DND-41 (cell line): Measurements from ENCODE around the gene SELENOK.

ENCODE experiments used
- ATAC-seq: fragments of 200-7000 bp; cut with Tn5 transposase; 3 replicates; pipeline ENCODE4 v1.9.1; 2021; ENCODE audit warnings: low read depth; ENCODE audit not compliant: insufficient read depth
- DNase-seq: peaks from one replicate; pipeline ENCODE4 v3.0.0-alpha.2; 2020
- H2AFZ ChIP-seq: 2 replicates; pipeline ENCODE4 v1.6.0; 2012; ENCODE audit warnings: low read depth, low read length
- H3K27ac ChIP-seq: 2 replicates; pipeline ENCODE4 v1.5.1; 2012; ENCODE audit warnings: low read length, inconsistent platforms
- H3K27me3 ChIP-seq: fragments of 200-600 bp; sonication (generic); 2 replicates; pipeline ENCODE4 v1.6.0; 2012; ENCODE audit warnings: low read length, mild to moderate bottlenecking, inconsistent platforms; ENCODE audit not compliant: insufficient read depth, poor library complexity
- H3K36me3 ChIP-seq: 2 replicates; pipeline ENCODE4 v1.5.1; 2012; ENCODE audit warnings: low read length, inconsistent platforms; ENCODE audit not compliant: insufficient read depth
- H3K4me1 ChIP-seq: 2 replicates; pipeline ENCODE4 v1.5.1; 2012; ENCODE audit warnings: mild to moderate bottlenecking, low read length; ENCODE audit not compliant: insufficient read depth
- H3K4me2 ChIP-seq: 2 replicates; pipeline ENCODE4 v1.6.0; 2012; ENCODE audit warnings: mild to moderate bottlenecking, moderate library complexity, low read length, inconsistent platforms; ENCODE audit not compliant: insufficient read depth
- H3K4me3 ChIP-seq, 2 experiments: fragments of 200-600 bp in 1 of 2; shearing (Covaris generic) in 1 of 2; 2 replicates each; pipeline ENCODE4 v1.5.1; 2012 to 2016; ENCODE audit warnings: inconsistent platforms in 2 of 2, low read length in 2 of 2, mild to moderate bottlenecking in 2 of 2, low read depth in 1 of 2, moderate library complexity in 1 of 2
- H3K79me2 ChIP-seq: 2 replicates; pipeline ENCODE4 v1.6.0; 2012; ENCODE audit warnings: low read length, inconsistent platforms; ENCODE audit not compliant: insufficient read depth
- H3K9ac ChIP-seq: 2 replicates; pipeline ENCODE4 v1.6.0; 2012; ENCODE audit warnings: low read depth, mild to moderate bottlenecking, inconsistent platforms, low read length, moderate library complexity
- H3K9me3 ChIP-seq: 2 replicates; pipeline ENCODE4 v1.5.1; 2012; ENCODE audit warnings: low read length, moderate library complexity, mild to moderate bottlenecking, inconsistent platforms; ENCODE audit not compliant: insufficient read depth, severe bottlenecking
- H4K20me1 ChIP-seq: 2 replicates; pipeline ENCODE4 v1.6.0; 2012; ENCODE audit warnings: low read length; ENCODE audit not compliant: insufficient read depth
- CTCF ChIP-seq: IDR thresholded peaks from 2 replicates; pipeline ENCODE4 v1.5.1; 2012; ENCODE audit warnings: borderline replicate concordance, low read length, moderate library complexity, mild to moderate bottlenecking; ENCODE audit not compliant: poor library complexity, severe bottlenecking; ENCODE audit errors: extremely low read depth
- EZH2 ChIP-seq: IDR thresholded peaks from 3 replicates; pipeline ENCODE4 v1.6.1; 2012; ENCODE audit warnings: borderline replicate concordance, low read depth, mild to moderate bottlenecking, moderate library complexity, low read length, inconsistent platforms; ENCODE audit not compliant: severe bottlenecking

The SELENOK gene

GRCh38 chr3:53850895-53851294 is 40.8 kb downstream of the SELENOK start:
- ATAC-seq (no peak), DNase-seq (no peak)
- H3K27me3 ChIP-seq: no peaks in the 10 kb centered on the region
- H3K27ac ChIP-seq: no peak overlapping the region
- TF ChIP-seq EZH2: no peak
- no peak for TF ChIP-seq CTCF
- no peak overlapping the region for H3K4me3 ChIP-seq
- H3K9me3 ChIP-seq: no peaks in the 10 kb centered on the region
- H3K4me1 ChIP-seq: no peaks in the 10 kb centered on the region
- H3K9ac ChIP-seq: no peak overlapping the region
- H2AFZ ChIP-seq: no peak overlapping the region
- no peaks in the 10 kb centered on the region for H3K79me2 ChIP-seq
- H3K4me2 ChIP-seq: no peak overlapping the region
- no peaks in the 10 kb centered on the region for H4K20me1 ChIP-seq
- no peaks in the 10 kb centered on the region for H3K36me3 ChIP-seq

GRCh38 chr3:53849916-53850315 is 41.7 kb downstream of the SELENOK start:
- no peak overlapping the region for H3K9ac ChIP-seq
- TF ChIP-seq CTCF (no peak), EZH2 (no peak)
- H3K4me3 ChIP-seq: no peak overlapping the region
- H3K4me1 ChIP-seq: no peaks in the 10 kb centered on the region
- H3K27me3 ChIP-seq: no peaks in the 10 kb centered on the region
- DNase-seq (no peak), ATAC-seq (no peak)
- H3K27ac ChIP-seq: no peak overlapping the region
- H4K20me1 ChIP-seq: no peaks in the 10 kb centered on the region
- H3K79me2 ChIP-seq: no peaks in the 10 kb centered on the region
- no peak overlapping the region for H2AFZ ChIP-seq
- no peak overlapping the region for H3K4me2 ChIP-seq
- no peaks in the 10 kb centered on the region for H3K36me3 ChIP-seq
- H3K9me3 ChIP-seq: no peaks in the 10 kb centered on the region

GRCh38 chr3:53846851-53847155 is 44.9 kb downstream of the SELENOK start:
- Histone ChIP-seq H3K27ac (no peak overlapping the region), H3K79me2 (no peaks in the 10 kb centered on the region), H3K4me2 (no peak overlapping the region), H3K4me3 (no peak overlapping the region), H3K27me3 (no peaks in the 10 kb centered on the region), H3K9me3 (no peaks in the 10 kb centered on the region), H3K4me1 (no peaks in the 10 kb centered on the region), H3K36me3 (no peaks in the 10 kb centered on the region), H2AFZ (no peak overlapping the region), H3K9ac (no peak overlapping the region), H4K20me1 (no peaks in the 10 kb centered on the region)
- TF ChIP-seq CTCF (no peak), EZH2 (no peak)
- ATAC-seq (no peak), DNase-seq (no peak)
